ENCODE results near the gene PAEP. TPM values are rescaled to one million over a fixed set of nuclear protein-coding genes. Genes with fewer than 3 reads are reported as not detected.

PAEP gene
- total and polyA plus RNA-seq, 9 donors = 0.41 to 8.8 (median 1.2) TPM; not detected in 2

- intact Hi-C loops (cut with DNase I) = loop anchor here in 3 of 4 donors (5.0 to 10.0 kb wide), 3 partner anchors 102 to 519 kb away; partner anchors contain the start of genes UBAC1 (in 2 of the 3) and KCNT1 (in 1 of the 3)
- no peak overlapping the region for H3K4me3 ChIP-seq
- no peak for TF ChIP-seq EP300 (IDR thresholded peaks at IDR 0.05)
- no peak for TF ChIP-seq POLR2A (IDR thresholded peaks at IDR 0.05)
- TF ChIP-seq CTCF (IDR thresholded peaks at IDR 0.05) = peak in 2 of 3 donors; percentile 50 to 55
- H3K27me3 ChIP-seq = no peaks in the 10 kb centered on the region
- H3K27ac ChIP-seq = no peak overlapping the region
- peak in 1 of 5 donors; percentile 24 for DNase-seq
- peaks cover 4% of the 10 kb centered on the region for H3K4me1 ChIP-seq (ENCODE audit: insufficient read depth)
- H3K36me3 ChIP-seq = no peaks in the 10 kb centered on the region
- H3K9me3 ChIP-seq = no peaks in the 10 kb centered on the region
- WGBS, 3 donors = 47 to 55% (median 52%) methylated on average over 24 of the region's 24 CpGs
Measured at GRCh38 chr9:135602789-135603481, 41.4 kb downstream of the PAEP start.

GRCh38 chr9:135604437-135605237 is 43.1 kb downstream of the PAEP start:
- H3K36me3 ChIP-seq = no peaks in the 10 kb centered on the region
- peaks cover 4% of the 10 kb centered on the region for H3K4me1 ChIP-seq (ENCODE audit: insufficient read depth)
- intact Hi-C loops (cut with DNase I) = loop anchor here in 3 of 4 donors (5.0 to 10.0 kb wide), 4 partner anchors 98 to 518 kb away; partner anchors contain the start of genes KCNT1 (in 2 of the 3) and UBAC1 (in 2 of the 3)
- no peaks in the 10 kb centered on the region for H3K27me3 ChIP-seq
- 42 to 65% (median 44%) methylated on average over 31 of the region's 31 CpGs for WGBS, 3 donors
- no peaks in the 10 kb centered on the region for H3K9me3 ChIP-seq
- TF ChIP-seq POLR2A (IDR thresholded peaks at IDR 0.05) = no peak
- no peak for TF ChIP-seq CTCF (IDR thresholded peaks at IDR 0.05)
- no peak for TF ChIP-seq EP300 (IDR thresholded peaks at IDR 0.05)
- no peak overlapping the region for H3K4me3 ChIP-seq
- DNase-seq = peak in 1 of 5 donors; percentile 10
- H3K27ac ChIP-seq = no peak overlapping the region

GRCh38 chr9:135605238-135605781 is 43.8 kb downstream of the PAEP start:
- Histone ChIP-seq H3K4me3 (no peak overlapping the region), H3K4me1 (ENCODE audit: insufficient read depth) (peaks cover 4% of the 10 kb centered on the region), H3K27ac (no peak overlapping the region), H3K27me3 (no peaks in the 10 kb centered on the region), H3K9me3 (no peaks in the 10 kb centered on the region), H3K36me3 (no peaks in the 10 kb centered on the region)
- peak; percentile 21 to 86 (median 68) for DNase-seq
- 32 to 52% (median 34%) methylated on average over 14 of the region's 14 CpGs for WGBS, 3 donors
- no peak for TF ChIP-seq EP300 (IDR thresholded peaks at IDR 0.05)
- TF ChIP-seq POLR2A (IDR thresholded peaks at IDR 0.05) = no peak
- TF ChIP-seq CTCF (IDR thresholded peaks at IDR 0.05) = no peak
- intact Hi-C loops (cut with DNase I) = loop anchor here in 2 of 4 donors (5.0 to 10.0 kb wide), 2 partner anchors 97 to 99 kb away; partner anchors contain the start of gene KCNT1 (in 2 of the 2)

- TF ChIP-seq POLR2A (IDR thresholded peaks at IDR 0.05) (no peak), CTCF (IDR thresholded peaks at IDR 0.05) (no peak), EP300 (IDR thresholded peaks at IDR 0.05) (no peak)
- H3K27ac ChIP-seq = no peak overlapping the region
- no peak for DNase-seq
- no peaks in the 10 kb centered on the region for H3K36me3 ChIP-seq
- no peaks in the 10 kb centered on the region for H3K9me3 ChIP-seq
- 82 to 89% (median 87%) methylated on average over 11 of the region's 11 CpGs for WGBS, 3 donors
- H3K27me3 ChIP-seq = no peaks in the 10 kb centered on the region
- intact Hi-C loops (cut with DNase I) = loop anchor here in 3 of 4 donors (2.0 to 10.0 kb wide), 3 partner anchors 24 to 98 kb away; partner anchors contain the start of gene KCNT1 (in 2 of the 3)
- H3K4me1 ChIP-seq (ENCODE audit: insufficient read depth) = peaks cover 4% of the 10 kb centered on the region
- no peak overlapping the region for H3K4me3 ChIP-seq
Measured at GRCh38 chr9:135606885-135607259, 45.3 kb downstream of the PAEP start.

Measured in ovary (tissue), 9 donors.